Measurements from ENCODE around the gene TNXB. TPM values are rescaled to one million over a fixed set of nuclear protein-coding genes. Genes with fewer than 3 reads are reported as not detected.
"Not testable (repeated sequence)": the region's sequence is repeated elsewhere in the genome, so short reads cannot be mapped to it uniquely, and the experiment has no call there.

The TNXB gene
- total RNA-seq, 1 donor from 2014 or later: 0.16 TPM

DNA sequence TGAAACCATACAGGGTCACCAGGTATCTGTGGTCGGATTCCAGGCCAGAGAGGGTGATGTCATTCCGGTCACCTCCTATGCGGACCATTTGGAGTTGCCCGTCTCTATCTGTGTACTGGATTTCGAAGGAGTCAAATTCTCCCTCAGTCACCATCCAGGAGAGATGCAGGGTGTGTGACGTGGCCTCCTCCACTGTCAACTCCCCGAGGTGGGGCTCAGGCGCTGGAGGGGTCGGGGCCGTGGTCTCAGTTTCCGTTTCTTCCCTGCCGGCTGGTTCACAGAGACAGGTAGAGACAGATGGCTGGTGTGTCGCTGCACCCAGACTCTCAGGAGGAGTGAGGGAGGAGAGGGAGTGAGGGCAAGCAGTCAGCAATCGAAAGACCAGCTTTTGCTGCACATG, 40.3 kb downstream of the TNXB start:
- no peak for DNase-seq (ENCODE audit: low read depth)

DNA sequence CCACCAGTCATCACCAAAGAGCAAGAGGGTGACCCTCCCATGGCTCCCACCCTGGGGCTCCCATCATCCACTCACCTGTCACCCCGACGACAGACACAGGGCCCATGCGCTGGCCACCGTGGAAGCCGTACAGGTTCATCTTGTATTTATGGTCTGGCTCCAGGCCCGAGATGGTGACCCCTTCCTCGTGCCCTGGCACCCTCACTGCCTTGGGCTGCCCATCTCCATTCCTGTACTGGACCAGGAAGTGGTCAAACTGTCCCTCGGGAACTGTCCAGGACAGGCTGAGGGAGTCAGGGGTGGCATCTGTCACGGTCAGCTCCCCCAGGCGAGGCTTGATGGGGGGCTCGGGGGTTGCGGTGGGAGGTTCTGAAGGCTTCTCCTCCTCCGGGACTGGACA, 40.8 kb downstream of the TNXB start:
- not testable (repeated sequence) for DNase-seq (ENCODE audit: low read depth)

DNA sequence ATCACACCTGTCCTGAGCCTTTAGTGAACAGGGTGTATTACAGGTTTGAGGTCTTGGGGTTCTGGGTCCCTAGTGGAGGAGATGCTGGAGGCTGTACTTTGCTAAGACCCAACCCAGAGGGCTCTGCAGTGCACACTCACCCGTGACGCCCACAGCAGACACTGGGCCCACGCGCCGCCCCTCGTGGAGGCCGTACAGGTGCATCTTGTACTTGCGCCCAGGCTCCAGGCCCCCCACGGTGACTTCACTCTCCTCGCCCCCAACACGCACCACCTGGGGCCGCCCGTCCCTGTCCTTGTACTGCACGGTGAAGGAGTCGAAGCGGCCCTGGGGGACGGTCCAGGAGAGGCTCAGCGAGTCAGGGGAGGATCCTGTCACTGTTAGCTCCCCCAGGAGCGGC, 41.6 kb downstream of the TNXB start:
- not testable (repeated sequence) for DNase-seq (ENCODE audit: low read depth)

DNA sequence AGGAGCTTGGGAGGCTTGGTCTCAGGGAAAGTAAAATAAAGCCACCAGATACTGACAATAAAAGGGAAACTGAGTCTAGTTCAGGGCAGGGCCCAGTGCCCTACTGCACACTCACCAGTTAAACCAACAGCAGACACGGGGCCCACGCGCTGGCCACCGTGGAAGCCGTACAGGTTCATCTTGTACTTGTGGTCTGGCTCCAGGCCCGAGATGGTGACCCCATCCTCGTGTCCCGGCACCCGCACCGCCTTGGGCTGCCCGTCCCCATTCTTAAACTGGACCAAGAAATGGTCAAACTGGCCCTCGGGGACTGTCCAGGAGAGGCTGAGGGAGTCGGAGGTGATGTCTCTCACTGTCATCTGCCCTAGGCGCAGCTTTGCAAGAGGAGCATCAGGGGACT, 44.4 kb downstream of the TNXB start:
- no peak for DNase-seq (ENCODE audit: low read depth)

DNA sequence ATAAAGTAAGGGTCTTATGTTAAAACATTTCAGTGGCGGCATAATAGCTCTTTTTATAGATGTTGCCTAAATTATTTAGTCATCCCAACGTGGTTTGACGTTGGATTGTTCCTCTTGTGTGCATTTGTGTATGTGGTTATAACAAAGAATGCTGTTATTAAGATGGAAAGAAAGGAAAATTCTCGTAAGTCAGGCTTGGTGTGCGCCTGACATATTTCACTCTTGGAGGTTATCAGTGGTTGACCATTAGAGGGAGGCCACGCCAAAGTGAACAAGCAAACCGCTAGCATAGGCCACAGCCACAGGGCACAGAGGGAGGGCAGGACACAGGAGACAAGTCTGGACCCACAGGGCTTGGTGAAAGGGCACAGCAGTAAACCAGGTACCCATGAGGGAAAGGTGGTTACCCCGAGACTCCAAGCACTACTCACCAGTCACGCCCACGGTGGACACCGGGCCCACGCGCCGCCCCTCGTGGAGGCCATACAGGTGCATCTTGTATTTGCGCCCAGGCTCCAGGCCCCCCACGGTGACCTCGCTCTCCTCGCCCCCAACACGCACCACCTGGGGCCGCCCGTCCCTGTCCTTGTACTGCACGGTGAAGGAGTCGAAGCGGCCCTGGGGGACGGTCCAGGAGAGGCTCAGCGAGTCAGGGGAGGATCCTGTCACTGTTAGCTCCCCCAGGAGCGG, 48.0 kb downstream of the TNXB start:
- peak; percentile 11 for DNase-seq (ENCODE audit: low read depth)

DNA sequence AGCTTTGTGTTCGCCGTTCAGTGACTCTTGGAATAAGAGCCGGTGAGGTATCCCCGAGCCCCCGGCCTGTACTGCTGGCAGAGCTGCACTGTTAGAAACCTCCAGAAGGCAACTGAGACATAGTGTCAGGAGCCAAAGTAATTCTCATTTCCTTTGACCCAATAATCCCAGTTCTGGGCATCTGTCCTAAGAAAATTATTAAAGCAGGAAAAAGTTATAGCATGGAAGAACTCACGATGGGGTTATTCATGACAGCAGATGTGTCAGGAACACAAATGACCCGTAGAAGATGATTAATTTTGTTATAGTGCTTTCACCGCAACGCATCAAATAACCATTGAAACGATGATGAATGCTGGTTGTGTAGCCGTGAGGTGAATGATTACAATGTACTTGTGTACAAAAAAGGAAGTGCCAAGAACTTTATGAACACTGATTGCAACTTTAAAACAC, 50.6 kb downstream of the TNXB start:
- DNase-seq (ENCODE audit: low read depth): no peak

DNA sequence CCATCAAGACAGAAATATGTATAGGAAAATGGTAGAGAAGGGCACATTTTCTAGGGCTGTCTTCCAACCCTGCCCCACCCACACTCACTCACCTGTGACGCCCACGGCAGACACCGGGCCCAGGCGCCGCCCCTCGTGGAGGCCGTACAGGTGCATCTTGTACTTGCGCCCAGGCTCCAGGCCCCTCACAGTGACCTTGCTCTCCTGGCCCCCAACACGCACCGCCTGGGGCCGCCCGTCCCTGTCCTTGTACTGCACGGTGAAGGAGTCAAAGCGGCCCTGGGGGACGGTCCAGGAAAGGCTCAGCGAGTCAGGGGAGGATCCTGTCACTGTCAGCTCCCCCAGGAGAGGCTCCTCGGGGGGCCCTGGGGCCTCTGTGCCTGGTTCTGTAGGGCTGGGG, 51.2 kb downstream of the TNXB start:
- no peak for DNase-seq (ENCODE audit: low read depth)

DNA sequence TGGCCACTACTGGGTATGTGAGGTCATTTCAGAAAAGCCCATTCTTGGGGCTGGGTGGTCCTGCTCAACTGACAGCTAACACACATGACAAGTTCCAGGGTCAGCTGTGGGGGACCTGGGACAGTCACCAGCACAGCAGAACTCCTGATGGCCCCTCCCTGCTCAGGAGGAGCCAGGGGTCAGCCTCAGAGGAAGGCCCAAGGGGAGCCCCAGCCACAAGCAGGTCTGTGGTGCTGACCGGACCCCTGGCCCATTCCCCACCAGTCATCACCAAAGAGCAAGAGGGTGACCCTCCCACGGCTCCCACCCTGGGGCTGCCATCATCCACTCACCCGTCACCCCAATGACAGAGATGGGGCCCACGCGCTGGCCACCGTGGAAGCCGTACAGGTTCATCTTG, 52.9 kb downstream of the TNXB start:
- no peak for DNase-seq (ENCODE audit: low read depth)

DNA sequence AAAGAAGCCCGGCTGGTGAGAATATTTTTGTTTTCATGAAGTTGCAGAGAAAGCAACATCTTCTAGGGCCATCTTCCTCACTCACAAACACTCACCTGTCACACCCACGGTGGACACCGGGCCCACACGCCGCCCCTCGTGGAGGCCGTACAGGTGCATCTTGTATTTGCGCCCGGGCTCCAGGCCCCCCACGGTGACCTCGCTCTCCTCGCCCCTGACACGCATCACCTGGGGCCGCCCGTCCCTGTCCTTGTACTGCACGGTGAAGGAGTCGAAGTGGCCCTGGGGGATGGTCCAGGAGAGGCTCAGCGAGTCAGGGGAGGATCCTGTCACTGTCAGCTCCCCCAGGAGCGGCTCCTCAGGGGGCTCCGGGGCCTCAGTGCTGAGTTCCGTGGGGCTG, 53.4 kb downstream of the TNXB start:
- not testable (repeated sequence) for DNase-seq (ENCODE audit: low read depth)

DNA sequence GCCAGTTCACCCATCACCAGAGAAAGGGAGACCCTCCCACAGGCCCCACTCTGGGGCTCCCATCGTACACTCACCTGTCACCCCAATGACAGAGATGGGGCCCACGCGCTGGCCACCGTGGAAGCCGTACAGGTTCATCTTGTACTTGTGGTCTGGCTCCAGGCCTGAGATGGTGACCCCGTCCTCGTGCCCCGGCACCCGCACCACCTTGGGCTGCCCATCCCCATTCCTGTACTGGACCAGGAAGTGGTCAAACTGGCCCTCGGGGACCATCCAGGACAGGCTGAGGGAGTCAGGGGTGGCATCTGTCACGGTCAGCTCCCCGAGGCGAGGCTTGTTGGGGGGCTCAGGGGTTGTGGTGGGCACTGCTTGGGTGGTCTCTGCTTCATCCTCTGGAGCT, 55.8 kb downstream of the TNXB start:
- not testable (repeated sequence) for DNase-seq (ENCODE audit: low read depth)

DNA sequence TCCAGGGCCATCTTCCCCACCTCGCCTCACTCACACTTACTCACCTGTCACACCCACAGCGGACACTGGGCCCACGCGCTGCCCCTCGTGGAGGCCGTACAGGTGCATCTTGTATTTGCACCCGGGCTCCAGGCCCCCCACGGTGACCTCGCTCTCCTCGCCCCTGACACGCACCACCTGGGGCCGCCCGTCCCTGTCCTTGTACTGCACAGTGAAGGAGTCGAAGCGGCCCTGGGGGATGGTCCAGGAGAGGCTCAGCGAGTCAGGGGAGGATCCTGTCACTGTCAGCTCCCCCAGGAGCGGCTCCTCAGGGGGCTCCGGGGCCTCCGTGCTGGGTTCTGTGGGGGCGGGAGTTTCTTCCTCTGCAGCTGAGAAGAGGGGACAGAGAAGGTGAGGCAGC, 56.5 kb downstream of the TNXB start:
- DNase-seq (ENCODE audit: low read depth): not testable (repeated sequence)

DNA sequence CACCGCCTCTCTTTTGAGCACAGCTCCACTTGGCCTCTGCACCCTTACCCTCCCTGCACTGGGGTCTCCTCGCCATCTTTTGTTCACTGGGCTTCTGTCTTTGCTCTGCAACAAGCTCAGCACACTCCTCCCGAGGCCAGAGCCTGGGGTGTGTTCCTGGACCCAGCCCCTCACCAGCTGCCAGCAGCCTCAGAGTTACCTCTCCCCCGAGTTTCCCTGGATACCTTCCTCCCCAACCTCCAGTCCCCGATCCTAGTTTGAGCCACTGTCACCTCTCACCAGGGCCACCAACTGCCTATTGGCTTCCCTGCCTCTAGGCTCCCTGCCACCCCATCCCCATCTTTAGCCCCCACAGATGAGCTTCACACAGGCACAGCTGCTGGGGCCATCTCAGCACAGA, 58.6 kb downstream of the TNXB start:
- DNase-seq (ENCODE audit: low read depth): no peak

DNA sequence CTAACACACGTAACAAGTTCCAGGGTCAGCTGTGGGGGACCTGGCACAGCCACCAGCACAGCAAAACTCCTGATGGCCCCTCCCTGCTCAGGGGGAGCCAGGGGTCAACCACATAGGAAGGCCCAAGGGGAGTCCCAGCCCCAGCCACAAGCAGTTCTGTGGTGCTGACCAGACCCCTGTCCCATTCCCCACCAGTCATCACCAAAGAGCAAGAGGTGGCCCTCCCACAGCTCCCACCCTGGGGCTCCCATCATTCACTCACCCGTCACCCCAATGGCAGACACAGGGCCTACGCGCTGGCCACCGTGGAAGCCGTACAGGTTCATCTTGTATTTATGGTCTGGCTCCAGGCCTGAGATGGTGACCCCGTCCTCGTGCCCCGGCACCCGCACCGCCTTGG, 59.4 kb downstream of the TNXB start:
- DNase-seq (ENCODE audit: low read depth): not testable (repeated sequence)

DNA sequence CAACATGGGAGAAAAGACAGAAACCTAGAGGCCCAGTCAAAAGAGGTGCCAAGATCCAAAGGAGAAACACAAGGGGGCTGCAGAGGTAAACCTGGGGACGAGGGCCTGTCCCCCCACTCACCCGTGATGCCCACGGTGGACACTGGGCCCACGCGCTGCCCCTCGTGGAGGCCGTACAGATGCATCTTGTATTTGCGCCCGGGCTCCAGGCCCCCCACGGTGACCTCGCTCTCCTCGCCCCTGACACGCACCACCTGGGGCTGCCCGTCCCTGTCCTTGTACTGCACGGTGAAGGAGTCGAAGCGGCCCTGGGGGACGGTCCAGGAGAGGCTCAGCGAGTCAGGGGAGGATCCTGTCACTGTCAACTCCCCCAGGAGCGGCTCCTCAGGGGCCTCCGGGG, 60.0 kb downstream of the TNXB start:
- not testable (repeated sequence) for DNase-seq (ENCODE audit: low read depth)

DNA sequence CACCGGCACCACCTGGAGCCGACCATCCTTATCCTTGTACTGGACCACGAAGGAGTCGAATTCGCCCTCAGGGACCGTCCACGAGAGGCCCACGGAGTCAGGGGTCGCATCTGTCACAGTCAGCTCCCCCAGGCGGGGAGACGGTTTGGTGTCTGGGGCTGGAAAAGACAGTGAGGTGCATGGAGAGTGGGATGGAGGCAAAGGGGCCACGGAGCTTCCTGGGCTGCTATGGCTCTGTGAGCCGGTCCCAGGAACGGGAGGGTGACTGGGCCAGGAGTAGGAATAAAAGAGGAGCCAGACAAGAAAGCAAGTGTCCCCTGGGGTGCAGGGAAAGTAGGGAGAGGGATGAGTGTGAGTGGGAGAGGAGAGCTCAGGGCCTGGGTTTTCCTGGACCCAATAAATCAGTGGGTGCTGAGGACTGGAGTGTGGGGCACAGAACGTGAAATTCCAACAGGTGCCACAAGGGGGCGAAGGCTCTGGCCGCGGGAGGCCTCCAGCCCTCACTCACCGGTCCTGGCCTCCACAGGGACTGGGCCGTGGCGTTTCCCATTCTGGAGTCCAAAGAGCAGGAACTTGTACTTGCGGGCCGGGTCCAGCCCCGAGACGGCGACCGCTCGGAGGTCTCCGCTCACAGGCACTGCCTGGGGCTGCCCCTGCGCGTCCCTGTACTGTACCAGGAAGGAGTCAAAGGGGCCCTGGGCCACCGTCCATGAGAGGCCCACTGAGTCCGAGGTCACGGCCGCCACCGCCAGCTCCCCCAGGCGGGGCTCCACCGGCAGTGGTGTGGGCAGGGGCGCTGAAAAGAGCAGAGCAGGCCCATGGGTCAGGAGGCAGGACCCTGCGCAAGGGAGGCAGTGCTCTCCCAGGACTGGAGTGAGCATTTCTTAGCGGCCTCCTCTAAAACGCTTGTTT, 61.0 kb downstream of the TNXB start:
- peak; percentile 57 for DNase-seq (ENCODE audit: low read depth)

DNA sequence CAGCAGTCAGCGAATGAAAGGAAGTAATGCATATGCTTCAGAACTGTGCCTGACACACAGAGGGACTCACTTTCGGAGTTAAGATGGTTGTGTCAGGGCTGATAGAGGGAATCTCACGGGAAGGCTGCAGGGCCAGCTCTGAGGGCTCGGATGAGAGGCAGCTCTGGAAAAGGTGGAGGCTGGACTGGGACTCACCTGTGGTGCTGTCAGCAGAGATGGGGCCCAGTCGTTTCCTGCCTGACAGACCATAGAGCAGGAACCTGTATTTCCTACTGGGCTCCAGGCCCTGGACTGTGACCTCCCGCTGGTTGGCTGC, 61.6 kb downstream of the TNXB start:
- no peak for DNase-seq (ENCODE audit: low read depth)

DNA sequence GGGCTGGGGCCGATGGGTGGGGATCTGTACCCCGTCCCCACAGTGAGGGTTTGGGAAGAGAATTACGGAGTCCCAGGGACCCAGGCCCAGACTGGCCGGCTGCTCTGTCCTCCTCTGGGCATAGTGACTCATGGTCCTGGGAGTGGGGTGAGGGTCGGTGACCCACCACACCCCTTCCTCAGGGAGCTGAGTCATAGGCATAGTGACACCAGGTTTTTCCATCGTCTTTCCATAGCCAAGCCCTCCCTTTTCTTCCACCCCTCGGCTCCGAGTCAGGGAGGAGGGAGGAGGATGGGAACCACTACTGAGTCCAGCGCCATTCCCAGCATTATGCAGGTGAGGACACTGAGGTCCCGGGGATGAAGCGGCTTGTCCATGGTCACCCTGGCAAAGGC, 62.1 kb downstream of the TNXB start:
- no peak for DNase-seq (ENCODE audit: low read depth)

DNA sequence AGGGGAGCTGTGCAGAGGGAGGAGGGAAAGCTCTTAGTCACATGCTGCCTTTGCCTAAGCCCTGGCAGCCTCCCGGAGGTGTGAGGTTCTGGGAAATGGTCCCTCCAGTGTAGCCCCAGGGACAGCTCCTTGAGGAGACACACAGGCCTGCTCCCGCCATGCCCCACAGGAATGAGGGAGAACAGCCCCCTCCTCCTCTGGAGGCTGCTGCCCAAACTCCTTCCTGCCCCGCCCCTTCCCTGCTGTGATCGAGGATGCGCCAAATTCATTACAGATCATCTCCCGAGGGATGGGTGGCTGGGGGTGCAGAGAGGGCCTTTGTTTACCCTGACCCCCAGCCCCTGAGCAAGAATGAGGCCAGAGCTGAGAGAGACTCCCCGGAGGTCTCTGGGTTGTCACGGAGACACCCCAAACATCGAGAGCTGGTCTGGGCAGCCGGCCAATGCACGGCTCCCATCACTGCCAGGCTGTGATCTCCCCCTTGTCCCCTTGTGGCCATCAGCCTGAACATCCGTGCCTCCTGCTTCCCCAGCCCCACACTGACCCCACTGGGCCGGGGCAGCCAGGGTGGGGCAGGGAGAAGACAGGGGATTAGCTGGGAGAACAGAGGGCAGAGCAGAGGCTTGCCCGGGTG, 62.6 kb downstream of the TNXB start:
- DNase-seq (ENCODE audit: low read depth): peak; percentile 23

DNA sequence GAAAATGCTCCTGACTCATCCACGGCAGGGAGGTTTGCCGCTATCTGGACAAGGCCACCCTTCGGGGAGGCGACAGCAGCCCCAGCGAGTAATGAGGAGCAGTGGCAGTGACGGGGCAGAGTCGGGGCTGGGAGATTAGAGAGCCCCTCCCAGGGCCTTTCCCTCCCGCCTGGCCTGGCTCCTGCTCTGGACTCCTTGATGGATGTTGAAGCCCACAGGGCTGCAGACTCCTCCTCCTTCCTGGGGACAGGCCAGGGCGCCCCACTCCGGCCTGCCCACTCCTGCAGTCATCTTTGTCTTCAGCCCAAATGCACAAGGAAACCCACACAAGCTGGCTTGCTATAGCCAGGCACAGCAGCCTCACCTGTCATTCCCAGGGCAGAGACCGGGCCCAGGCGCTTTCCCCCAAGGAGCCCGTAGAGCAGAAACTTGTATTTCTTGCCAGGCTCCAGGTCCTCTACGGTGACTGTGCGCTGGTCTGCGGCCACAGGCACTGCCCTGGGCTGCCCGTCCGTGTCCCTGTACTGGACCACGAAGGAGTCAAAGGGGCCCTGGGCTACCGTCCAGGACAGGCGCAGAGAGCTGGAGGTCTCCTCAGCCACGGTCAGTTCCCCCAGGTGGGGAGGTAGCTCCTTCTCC, 63.2 kb downstream of the TNXB start:
- DNase-seq (ENCODE audit: low read depth): no peak

DNA sequence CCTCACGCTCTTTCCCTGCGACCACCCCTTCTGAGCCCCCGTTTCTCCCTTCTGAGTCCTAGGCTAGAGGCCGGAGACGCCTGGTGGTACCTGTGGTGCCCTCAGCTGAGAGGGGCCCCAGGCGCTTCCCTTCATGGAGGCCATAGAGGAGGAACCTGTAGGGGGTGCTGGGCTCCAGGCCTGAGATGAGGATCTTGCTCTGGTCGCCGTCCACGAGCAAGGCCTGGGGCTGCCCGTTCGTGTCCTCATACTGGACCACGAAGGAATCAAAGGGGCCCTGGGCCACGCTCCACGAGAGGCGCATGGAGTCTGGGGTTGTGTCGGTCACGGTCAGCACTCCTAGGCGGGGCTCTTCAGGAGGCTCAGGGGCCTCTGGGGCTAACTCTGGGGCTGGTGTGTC, 64.2 kb downstream of the TNXB start:
- not testable (repeated sequence) for DNase-seq (ENCODE audit: low read depth)

DNA sequence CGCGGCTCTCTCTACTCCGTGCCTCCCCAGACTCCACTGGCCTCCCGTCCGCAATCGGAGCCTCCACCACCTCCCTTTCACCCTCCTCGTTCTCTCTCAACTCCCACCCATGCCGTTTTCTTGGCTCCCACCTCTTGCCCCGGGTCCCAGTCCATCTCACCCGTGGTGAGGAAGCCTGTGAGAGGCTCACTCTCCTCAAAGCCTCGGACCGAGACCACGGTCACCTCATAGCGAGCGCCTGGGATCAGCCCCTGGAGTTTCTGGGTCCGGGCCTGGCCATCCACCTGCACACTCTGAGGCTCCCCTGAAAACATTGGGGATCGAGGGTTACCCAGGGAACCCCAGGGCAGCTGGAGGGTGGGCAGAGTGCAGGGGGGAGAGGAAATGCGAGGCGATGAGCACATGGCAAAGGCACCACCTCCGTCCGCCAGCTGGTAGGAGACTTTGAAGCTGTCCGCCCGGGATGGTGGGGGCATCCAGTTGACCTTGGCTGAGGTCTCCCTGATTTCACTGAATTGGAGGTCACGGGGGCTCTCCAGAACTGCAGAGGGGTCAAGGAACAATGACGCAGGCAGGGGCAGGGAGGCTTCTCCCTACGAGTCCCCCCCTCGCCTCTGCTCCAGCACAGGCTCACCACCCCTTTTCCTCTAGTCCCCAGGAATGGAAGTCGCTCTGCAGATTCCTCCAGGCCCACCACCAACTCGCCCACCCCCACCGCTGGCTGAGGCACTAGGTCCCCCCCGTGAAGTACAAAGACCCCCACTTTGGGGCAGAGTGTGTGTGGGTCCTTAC, 65.4 kb downstream of the TNXB start:
- not testable (repeated sequence) for DNase-seq (ENCODE audit: low read depth)
